ENCODE results near the gene FSIP1. TPM values are rescaled to one million over a fixed set of nuclear protein-coding genes. Genes with fewer than 3 reads are reported as not detected.
"Not testable (repeated sequence)": the region's sequence is repeated elsewhere in the genome, so short reads cannot be mapped to it uniquely, and the experiment has no call there.

FSIP1 gene
- total RNA-seq, 1 donor from 2014 or later = 2.9 TPM

DNA sequence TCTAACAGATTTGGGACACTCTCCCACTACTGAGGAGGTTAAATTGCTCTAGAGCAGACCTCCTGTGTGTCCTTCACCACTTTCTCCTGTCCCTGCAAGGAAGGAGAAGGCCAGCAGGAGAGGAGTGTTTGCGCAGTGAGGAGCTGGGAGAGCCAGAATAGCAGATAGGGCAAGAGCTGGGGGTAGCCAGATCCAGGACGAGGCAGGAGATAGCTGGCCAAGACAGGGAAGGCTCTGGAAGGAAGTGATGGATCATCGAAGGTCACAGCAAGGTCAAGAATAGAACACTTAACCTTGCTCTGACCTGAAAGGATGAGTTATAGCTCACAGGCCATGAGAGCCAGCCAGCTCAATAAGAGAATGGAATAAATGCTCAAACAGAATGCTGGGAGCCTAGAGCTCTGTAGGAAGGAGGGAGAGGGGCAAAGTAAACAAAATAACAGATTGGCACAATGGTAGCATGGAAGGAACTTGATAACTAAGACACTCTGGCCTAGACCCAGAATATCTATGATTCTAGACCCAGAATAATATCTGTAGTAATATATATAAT lies 37.5 kb upstream of the FSIP1 start:
- H3K9me3 Mint-ChIP-seq = peaks cover 13% of the 10 kb centered on the region
- no peak overlapping the region for H3K27ac Mint-ChIP-seq
- no peak for TF ChIP-seq CTCF (conservative IDR thresholded peaks at IDR 0.05)
- no peaks in the 10 kb centered on the region for H3K27me3 Mint-ChIP-seq
- H3K36me3 Mint-ChIP-seq = no peaks in the 10 kb centered on the region
- no peak overlapping the region for H3K4me3 Mint-ChIP-seq
- H3K4me1 Mint-ChIP-seq (ENCODE audit: unreplicated experiment) = peaks cover 23% of the 10 kb centered on the region
- no peak for DNase-seq (ENCODE audit: extremely low spot score, unreplicated experiment)

DNA sequence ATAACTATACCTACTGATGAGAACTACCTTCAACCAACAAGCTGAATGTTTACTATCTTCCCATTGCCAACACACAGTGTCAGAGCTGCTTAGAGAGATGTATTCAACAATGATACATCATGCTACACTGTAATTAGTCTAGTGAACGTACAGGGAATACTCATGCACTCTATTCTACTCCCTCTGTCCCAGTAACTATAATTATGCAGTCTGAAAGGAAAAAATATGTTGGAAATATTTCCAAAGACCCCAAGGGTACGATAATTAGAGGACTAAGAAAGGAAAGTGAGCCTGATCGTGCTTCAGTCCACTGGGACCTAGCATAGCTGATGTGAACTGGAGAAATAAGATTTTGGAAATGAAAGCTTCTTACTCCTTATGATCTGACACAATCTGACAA lies 36.9 kb upstream of the FSIP1 start:
- DNase-seq (ENCODE audit: extremely low spot score, unreplicated experiment) = no peak
- Mint-ChIP-seq H3K9me3 (peaks cover 13% of the 10 kb centered on the region), H3K36me3 (no peaks in the 10 kb centered on the region), H3K27me3 (no peaks in the 10 kb centered on the region), H3K4me3 (no peak overlapping the region), H3K4me1 (ENCODE audit: unreplicated experiment) (peaks cover 23% of the 10 kb centered on the region), H3K27ac (no peak overlapping the region)
- no peak for TF ChIP-seq CTCF (conservative IDR thresholded peaks at IDR 0.05)

DNA sequence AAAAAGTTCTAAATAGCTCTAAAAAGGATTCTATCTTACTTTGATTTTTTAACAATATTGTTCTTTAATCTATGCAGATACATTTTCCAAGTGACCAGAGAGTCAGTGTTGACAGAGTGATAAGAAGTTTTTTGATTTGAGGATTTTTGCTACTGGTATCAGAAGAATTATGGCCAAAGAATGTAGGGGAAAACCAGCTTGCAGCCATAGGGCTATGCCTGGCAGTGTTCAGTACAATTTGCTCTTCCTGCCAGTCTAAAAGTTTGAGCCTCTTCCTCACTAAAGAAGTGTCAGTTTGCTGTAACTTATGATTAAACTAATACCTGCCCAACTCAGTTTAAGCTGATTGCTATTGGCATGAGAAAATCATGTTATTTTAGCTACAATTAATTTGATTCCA lies 35.3 kb upstream of the FSIP1 start:
- H3K4me3 Mint-ChIP-seq = no peak overlapping the region
- no peaks in the 10 kb centered on the region for H3K9me3 Mint-ChIP-seq
- DNase-seq (ENCODE audit: extremely low spot score, unreplicated experiment) = no peak
- no peaks in the 10 kb centered on the region for H3K27me3 Mint-ChIP-seq
- peaks cover 23% of the 10 kb centered on the region for H3K4me1 Mint-ChIP-seq (ENCODE audit: unreplicated experiment)
- H3K36me3 Mint-ChIP-seq = no peaks in the 10 kb centered on the region
- H3K27ac Mint-ChIP-seq = no peak overlapping the region
- no peak for TF ChIP-seq CTCF (conservative IDR thresholded peaks at IDR 0.05)

- Mint-ChIP-seq H3K4me1 (ENCODE audit: unreplicated experiment) (peaks cover 8% of the 10 kb centered on the region), H3K27ac (no peak overlapping the region), H3K9me3 (no peaks in the 10 kb centered on the region), H3K36me3 (no peaks in the 10 kb centered on the region), H3K27me3 (no peaks in the 10 kb centered on the region), H3K4me3 (no peak overlapping the region)
- no peak for TF ChIP-seq CTCF (conservative IDR thresholded peaks at IDR 0.05)
- no peak for DNase-seq (ENCODE audit: extremely low spot score, unreplicated experiment)
These were observed 31.8 kb upstream of the FSIP1 start for GRCh38 chr15:39814489-39814888.

DNA sequence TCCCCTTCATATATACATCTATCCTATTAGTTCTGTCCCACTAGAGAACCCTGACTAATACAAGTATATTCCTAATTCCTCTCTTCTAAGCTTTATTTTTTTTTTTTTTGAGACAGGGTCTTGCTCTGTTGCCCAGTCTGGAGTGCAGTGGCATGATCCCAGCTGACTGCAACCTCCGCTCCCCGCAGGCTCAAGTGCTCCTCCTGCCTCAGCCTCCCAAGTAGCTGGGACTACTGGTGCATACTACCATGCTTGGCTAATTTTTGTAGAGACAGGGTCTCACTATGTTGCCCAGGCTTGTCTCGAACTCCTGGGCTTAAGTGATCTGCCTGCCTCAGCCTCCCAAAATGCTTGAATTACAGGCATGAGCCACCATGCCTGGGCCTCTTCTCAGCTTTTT lies 30.0 kb upstream of the FSIP1 start:
- H3K27me3 Mint-ChIP-seq; H3K36me3 Mint-ChIP-seq; DNase-seq (ENCODE audit: extremely low spot score, unreplicated experiment); H3K4me1 Mint-ChIP-seq (ENCODE audit: unreplicated experiment); H3K9me3 Mint-ChIP-seq; H3K4me3 Mint-ChIP-seq; H3K27ac Mint-ChIP-seq: not testable (repeated sequence)

DNA sequence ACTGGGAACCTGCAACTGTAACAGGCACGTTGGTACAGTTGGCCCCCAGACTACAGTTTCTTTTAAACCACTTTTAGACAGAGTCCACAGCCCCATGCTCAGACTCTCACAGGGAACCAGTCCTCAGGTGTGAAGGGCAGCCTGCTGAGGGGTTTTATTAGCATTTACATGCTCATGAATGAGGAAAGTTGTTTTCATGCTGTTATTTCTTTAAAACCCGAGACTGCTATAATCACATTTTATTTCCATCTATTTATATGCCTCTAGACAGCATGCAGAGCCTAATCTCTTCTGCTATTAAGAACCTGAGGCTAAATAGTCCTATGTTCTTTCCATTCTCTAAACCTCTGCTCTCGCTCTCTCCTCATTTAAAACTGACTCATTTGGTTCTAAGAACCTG lies 26.3 kb upstream of the FSIP1 start:
- H3K4me3 Mint-ChIP-seq = no peak overlapping the region

More for the DNA sequence above, 26.3 kb upstream of the FSIP1 start:
- peaks cover 4% of the 10 kb centered on the region for H3K4me1 Mint-ChIP-seq (ENCODE audit: unreplicated experiment)
- no peaks in the 10 kb centered on the region for H3K9me3 Mint-ChIP-seq
- peaks cover 7% of the 10 kb centered on the region for H3K27me3 Mint-ChIP-seq
- no peak for DNase-seq (ENCODE audit: extremely low spot score, unreplicated experiment)
- no peak overlapping the region for H3K27ac Mint-ChIP-seq
- H3K36me3 Mint-ChIP-seq = no peaks in the 10 kb centered on the region
- no peak for TF ChIP-seq CTCF (conservative IDR thresholded peaks at IDR 0.05)
